Loucy (cell line): Measurements from ENCODE around the gene ADAT1.

ENCODE experiments used
- EZH2phosphoT487 ChIP-seq: fragments of 200-600 bp; IDR thresholded peaks from 2 replicates; pipeline ENCODE4 v1.6.1; 2018; ENCODE audit warnings: antibody characterized with exemption, mild to moderate bottlenecking, moderate library complexity, borderline replicate concordance
- TF ChIP-seq, protein P1 (sequence below): fragments of 200-600 bp; sonication (generic); conservative IDR thresholded peaks from 2 replicates; pipeline ENCODE4 v1.5.1; 2014; ENCODE audit warnings: mild to moderate bottlenecking, antibody characterized with exemption, low read length

DNA sequence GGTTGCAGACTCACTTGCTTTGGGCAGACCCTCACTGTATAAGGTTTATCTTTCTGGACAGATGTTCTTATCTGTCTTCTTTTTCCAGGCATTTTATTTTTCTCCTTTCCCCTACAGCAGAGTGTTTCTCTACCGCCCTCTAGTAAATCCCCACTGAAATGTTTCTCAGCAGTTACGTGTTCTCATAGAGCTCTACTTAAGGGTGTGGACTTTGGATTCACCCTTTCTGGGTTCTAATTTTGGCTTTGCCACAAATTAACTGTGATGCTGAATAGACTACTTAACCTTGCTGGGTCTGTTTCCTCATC is 2.0 kb downstream of the ADAT1 start:
- TF ChIP-seq, protein P1, sequence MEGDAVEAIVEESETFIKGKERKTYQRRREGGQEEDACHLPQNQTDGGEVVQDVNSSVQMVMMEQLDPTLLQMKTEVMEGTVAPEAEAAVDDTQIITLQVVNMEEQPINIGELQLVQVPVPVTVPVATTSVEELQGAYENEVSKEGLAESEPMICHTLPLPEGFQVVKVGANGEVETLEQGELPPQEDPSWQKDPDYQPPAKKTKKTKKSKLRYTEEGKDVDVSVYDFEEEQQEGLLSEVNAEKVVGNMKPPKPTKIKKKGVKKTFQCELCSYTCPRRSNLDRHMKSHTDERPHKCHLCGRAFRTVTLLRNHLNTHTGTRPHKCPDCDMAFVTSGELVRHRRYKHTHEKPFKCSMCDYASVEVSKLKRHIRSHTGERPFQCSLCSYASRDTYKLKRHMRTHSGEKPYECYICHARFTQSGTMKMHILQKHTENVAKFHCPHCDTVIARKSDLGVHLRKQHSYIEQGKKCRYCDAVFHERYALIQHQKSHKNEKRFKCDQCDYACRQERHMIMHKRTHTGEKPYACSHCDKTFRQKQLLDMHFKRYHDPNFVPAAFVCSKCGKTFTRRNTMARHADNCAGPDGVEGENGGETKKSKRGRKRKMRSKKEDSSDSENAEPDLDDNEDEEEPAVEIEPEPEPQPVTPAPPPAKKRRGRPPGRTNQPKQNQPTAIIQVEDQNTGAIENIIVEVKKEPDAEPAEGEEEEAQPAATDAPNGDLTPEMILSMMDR: peak; percentile 77
- TF ChIP-seq EZH2phosphoT487: no peak
